SKM-1 treated with dmso at 0.1 percent for 144 hours (cell line): ENCODE data around the gene TSPAN8.
"Not testable (repeated sequence)": the region's sequence is repeated elsewhere in the genome, so short reads cannot be mapped to it uniquely, and the experiment has no call there.

Experiments
- DNase-seq: peaks from one replicate; lab custom pipeline; 2025; ENCODE audit not compliant: unreplicated experiment; lab: John Stamatoyannopoulos, UW

TSPAN8 gene

DNA sequence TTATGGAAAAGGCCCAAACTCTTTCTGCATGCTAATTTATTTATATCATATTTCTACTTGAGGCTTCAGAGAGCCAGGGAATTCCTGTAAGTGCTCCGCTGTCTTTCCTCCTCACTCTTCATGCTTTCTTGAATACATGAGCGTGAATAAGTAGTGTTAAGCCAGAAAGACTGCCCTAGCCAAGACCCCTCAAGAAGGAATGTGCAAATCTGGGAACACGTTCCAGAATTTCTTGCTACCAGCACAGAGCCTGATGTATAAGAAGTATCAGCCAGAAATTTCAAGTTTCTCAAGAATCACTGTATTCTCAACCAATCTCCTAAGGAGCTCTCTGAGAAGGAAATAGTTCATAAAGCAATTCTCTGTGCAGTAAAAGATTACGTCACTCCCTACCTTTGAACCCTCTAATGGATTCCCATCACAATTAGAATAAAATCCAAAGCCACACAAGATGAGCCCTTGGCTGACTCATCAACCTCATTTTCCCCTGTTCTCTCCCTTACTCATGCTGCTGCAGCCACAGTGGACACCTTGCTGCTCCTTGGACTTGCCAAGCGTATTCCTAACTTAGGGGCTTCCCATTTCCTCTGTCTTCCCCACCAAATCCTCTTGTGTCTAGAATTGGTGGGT is 6.9 kb upstream of the TSPAN8 start:
- DNase-seq = no peak

DNA sequence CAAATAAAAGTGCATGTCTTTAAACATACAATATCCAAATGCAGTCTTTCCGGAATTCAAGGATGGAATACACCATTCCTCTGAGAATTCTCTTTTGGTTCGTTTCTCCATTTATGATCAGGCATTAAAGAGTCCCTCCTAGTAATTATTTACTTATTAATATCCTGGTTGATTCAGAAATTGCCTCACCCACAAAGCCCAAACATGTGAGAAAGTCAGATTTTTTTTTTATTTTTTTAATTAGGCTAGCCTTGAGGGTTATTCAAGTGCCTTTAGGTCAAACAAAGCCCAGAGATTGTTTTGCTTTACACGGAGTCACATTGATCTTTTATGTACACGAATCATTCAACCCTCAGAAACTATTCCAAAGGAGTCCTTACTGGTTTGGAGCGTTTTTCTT is 6.4 kb upstream of the TSPAN8 start:
- DNase-seq = no peak

DNA sequence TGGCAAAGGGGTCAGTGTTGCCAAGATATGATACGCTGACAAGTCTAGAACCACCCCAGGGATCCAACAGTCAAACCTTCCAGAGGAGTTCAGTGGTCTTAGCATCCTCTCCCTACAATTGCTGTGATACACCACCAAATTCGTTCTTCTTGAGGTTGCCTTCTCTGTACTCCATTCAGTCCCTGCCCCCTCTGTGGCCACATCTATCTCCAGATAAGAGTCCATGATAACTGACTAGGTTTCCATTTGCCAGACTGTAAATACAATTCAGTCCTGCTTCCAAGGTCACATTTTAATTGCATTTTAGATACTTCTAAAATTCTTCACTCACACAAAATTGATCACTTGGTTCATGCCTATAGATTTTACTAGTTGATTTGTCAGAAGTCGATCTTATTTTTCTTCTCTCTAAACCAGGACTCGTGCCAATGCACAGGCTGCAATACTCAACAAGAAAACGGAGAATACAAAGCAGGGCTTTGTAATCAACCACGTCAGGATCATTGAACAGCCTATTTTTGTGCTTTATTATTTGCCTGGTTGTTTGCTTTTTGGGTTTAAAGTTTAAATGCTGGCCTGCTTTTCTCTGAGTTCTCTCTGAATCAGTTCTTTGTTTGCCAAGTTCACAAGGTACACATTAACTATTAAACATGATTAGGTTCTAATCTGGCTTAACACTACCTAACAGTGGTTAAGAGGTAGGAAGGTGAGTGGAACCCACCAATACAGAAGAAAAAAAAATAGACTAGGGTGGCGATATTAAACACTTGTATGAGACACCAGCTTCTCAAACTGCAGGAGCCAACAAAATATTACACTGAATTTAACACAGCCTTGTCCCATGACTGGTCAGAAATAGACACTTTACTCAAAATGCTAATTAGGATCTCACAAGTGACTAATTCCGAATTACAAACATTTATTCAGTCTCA is 5.3 kb upstream of the TSPAN8 start:
- DNase-seq = no peak

DNA sequence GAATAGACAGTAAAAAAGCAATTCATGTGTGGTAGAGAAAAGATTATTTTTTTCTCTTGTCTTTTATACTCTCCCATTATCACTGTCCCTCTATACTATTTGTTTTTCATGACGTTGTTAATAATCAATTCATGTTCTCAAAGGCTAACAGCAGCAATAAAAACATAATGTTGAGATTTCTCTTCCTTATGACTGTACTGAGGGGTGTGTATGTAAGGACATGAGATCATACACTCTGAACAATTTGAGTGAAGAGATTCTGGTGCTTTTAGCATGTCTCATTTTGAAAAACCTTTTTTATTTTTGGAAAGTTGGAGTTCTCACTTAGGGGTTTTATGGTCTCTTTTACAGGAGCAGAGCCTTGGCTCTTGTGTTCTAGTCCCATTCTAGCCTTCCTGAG is 3.8 kb upstream of the TSPAN8 start:
- DNase-seq = no peak

DNA sequence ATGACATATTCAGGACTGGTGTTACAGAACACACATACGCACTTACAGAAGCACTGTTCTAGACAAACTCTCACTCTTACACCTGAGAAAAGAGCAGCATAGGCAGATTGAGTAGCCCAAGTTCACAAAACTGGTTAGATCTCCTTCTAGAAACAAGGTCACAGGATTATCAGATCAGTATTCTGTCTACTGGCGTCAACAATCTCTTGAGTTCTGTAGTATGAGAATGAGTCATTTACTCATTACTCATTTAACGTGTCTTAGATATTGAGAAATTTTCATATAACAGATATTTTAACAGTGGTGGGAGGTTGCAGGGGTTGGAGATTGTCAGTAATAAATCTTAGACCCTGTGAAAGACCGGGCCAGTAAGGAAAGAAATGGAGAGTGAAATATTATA is 2.8 kb upstream of the TSPAN8 start:
- DNase-seq = no peak

DNA sequence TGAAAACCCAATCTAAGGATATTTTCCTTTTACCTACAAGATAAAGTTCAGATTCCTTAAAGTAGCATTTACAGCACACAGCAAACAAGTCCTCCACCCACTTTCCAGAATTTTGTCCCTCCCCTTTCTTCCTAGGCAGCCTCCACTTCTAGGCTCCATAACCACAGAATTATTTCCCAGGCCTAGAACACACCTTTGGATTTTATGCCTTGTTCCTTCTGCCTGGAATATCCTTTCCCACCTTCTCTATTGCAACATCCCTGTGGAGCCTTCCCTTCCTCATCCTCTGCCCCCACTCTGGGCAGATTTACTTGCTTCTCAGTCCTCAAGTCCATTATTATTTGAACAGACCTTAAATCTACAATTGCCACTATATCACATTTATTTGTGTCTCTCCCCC is 2.1 kb upstream of the TSPAN8 start:
- no peak for DNase-seq

DNA sequence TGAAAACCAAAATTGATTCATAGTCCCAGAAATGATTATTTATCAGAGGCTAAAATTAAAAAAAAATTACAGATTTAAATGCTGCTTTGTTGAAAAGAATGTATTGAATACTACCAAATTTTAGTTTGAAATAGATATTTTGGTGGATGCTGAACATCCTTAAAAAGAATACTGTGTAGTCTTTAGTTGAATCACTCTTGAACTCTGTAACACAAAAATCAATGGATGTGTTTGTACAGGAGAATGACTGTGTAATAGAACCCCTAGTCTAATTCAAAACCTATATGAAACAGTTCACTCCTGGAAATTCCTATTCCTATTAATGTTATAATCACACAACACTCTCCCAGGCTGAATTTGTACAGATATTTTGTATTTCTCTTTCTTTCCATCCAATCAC is 1.5 kb upstream of the TSPAN8 start:
- DNase-seq = no peak

DNA sequence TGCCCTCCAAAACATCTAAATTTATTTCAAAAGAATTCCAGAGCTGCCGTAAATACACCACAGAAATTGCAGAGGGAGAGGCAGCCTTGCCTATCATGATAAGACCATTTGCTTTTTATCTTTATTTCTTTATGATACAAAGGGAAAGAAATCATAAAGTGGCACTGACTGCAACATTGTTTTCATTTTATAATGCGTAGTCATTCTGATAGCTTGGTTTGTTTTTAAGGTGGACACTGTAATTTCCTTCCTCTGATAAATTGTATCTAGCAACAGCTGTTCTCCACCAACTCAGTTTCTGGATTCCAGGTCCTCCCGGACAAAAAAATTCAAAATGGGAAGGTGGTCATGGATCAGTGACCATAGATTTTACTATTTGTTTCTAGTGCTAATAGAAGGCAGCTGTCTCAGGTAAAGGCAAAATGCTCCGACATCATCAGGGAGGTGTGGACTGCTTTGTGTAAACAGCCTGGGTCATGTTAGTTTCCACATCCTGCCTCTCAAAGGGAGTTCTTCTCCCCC is 623 bp upstream of the TSPAN8 start:
- no peak for DNase-seq

DNA sequence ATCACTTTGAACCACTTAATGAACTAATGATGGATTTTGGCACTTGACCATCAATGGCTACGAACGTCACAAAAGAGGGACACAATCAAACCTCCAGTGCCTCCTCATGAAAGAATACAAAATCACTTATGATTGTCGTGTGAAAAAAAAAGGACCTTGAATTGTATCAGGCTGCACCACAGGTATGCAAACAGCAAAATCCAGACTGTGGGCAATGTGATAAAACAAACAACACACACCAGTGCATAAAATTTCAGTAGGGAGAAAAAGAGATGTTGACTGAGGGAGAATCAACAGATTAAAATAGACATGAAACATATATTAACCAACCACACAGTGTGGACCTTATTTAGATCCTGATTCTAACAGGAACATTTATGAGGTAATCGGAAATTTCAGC is 2.6 kb downstream of the TSPAN8 start:
- no peak for DNase-seq

DNA sequence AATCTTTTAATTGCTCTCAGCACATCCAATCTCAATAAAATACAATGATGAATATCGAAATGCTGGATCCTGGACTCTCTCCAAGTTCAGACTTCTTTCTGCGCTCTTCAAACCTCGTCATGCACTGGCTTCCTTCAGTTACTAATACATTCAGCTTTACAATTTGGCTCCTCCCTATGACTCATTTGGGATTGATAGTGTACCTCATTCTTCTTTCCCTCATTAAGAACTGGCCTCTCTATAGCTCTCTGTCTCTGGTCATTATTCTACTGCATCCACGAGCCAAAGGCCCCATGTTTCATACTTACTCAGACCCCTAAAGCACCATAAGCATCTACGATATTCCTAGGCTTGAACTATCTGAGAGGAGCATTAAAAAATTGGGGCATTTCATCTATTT is 4.9 kb downstream of the TSPAN8 start:
- no peak for DNase-seq

DNA sequence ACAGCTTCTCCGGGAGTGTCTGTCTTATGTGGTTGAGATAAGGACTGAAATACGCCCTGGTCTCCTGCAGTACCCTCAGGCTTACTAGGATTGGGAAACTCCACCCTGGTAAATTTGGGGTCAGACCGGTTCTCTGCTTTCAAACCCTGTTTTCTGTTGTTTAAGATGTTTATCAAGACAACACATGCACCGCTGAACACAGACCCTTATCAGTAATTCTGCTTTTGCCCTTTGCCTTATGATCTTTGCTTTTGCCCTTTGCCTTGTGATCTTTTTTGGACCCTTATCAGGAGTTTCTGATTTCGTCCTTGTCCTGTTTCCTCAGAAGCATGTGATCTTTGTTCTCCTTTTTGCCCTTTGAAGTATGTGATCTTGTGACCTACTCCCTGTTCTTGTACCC is 7.8 kb downstream of the TSPAN8 start:
- not testable (repeated sequence) for DNase-seq

DNA sequence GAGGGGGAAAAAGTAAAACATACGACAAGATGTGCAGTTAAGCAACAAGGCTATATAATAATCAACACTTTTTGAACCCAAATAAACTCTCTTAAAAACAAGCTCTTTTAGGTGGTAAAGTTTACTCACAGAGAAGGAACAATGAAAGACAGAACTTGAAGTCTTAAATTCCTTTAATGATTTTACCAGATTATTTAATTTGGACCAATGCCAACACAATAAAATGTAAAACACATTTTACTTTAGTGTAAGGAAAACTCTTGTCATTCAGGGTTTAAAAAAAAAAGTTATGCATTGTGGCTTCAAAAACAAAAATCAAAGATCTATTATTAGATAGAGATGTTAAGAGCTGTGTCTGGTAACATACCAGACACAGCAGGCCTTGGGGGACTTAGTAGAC is 13.1 kb downstream of the TSPAN8 start:
- DNase-seq = no peak

DNA sequence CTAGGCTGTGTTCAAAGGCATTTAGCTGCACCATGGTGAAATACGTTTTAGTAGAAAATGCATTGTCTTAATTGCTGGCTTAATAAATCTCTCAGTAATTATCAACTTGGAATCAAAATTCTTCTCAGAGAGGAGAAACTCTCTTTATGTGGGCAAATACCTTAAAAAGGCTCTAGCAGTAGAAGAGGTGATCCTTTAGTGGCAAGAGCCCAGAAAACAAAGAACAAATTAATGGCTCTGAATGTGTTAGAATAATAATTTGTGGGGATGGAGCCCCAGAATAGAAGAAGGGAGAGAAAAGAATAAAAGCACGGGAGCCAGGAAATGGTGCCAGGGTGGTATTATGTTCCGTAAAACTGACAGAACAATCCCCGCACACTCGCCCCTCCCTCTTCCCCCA is 14.8 kb downstream of the TSPAN8 start:
- no peak for DNase-seq

DNA sequence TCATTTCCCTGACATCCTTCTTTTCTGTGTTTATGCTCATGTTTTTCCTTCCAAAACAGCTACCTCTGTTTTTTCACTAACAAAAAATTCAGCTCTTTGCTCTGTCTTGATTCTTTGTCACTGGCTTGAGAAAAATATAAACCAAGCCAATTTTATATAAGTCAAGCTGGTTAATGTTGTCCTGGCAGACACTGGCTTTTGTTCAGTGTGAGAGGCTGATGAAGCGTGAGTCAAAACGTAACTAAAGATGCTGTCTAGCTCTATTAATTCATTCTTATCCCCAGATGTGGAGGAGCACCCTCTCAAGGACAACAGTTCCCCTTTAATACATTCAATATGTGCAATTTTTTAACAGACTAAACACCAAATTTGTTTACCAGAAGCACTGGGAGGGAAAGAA is 15.8 kb downstream of the TSPAN8 start:
- no peak for DNase-seq

DNA sequence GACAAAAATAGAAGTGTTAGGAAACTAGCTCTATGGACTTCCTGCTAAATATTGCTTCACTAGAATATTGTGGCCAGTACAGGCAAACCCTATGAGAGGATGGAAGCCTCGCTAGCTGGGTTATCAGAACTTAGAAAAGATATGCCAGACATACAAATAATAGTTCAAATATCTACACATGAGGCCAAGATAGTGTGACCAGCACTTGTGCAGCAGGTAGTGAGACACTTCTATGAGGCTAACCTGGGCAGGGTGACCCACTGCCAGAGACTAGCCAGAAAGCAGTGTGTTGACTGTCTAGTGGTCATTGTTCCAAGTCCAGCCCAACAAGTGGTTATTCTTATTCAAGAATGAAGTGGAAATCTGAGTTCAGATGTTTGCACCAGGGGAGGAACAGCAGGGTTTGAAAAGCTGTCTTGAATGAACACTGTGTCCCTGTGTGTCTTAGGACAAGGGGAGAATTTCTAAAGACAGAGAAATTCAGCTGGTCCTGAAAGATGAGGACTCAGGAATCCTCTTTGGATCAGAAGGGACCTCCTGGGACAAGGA is 16.3 kb downstream of the TSPAN8 start:
- DNase-seq = no peak

DNA sequence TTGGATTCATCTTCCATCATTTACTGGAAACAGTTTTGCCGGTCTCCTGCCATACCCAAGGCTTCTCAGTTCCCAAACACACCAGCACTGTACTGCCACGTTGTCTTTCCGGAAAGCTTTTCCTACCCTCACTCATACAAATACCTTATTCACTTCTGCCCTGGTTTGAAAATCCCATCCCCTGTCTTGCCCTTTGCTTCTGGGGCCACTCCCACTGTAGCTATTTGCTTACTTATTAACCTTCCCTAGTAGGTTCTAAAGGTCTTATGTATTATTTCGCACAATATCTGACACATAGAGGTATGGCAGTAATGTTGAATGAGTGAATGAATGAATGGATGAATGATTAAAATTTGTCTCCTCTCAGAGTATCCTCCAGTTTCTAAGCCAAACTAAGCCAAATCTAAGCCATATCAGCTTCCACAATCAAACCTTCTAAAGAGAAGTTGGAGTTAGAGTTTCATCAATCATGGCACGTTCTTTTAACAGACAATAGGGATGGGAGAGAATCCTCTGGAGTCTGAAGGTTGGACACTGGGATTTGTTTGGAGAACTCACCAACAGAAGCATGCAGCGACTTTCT is 18.6 kb downstream of the TSPAN8 start:
- no peak for DNase-seq

DNA sequence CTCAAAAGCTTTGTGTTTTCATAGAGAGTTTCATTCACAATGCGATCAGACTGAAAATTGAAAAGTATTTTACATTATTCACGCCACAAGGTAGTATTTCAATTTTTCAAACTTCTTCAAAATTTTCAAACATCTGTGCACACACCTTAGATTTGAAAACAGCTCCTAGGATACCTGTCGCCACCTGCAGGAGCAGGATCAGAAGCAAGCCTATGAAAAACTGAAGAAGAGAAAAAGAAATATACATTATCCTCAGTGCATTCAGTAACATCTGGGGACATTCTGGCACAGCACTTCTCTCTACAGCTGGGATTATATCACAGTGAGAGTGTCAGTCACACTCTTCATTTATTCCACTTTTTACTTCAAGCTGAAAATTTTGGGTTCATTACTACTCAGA is 19.8 kb downstream of the TSPAN8 start:
- DNase-seq = no peak

DNA sequence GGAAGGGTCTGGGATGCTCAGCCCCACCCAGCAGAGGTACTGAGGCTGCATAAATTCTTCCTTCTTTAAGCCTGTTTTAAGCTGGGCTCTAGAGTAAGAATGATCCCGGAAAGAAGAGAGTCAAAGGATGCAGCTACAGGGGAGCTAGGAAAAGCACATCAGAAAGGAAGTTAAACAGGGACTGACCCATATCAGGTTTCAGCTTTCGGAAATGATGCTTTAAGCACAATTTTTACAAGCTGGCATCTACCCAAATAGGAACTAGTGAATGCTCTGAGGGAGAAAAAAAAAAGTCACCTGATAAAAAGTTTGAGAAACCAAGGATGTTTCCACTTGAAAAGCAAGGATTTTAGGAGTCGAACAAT is 22.0 kb downstream of the TSPAN8 start:
- no peak for DNase-seq

DNA sequence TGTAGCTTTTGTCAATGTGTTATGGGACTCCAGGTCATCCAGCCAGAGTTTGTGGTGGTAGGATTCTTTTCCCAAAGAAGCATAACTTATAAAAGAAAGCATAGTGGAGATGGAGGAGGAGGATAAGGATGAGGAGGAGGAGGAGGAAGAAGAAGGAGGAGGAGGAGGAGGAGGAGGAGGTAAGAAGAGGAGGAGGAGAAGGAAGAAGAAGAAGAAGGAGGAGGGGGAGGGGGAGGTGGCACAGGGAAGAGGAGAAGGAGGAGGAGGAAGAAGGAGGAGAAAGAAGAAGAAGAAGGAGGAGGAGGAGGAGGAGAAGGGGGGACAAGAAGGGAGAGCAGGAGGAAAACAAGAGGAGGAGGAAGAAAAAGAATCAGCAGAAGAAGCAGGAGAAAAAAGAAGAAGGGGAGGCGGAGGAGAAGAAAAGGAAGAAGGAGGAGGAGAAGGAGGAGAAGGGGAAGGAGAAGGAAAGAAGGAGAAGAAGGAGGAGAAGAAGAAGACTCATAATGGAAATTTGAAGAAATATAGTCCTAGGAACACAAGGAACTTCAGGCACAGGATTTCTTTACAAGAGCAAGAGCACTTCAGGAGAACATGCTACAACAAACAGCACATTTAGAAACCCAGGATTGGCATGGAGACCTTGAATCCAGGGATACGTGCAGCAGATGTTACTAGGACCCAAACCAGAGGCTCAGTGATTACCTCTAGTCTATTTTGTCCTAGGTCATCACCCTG is 22.6 kb downstream of the TSPAN8 start:
- DNase-seq = no peak

DNA sequence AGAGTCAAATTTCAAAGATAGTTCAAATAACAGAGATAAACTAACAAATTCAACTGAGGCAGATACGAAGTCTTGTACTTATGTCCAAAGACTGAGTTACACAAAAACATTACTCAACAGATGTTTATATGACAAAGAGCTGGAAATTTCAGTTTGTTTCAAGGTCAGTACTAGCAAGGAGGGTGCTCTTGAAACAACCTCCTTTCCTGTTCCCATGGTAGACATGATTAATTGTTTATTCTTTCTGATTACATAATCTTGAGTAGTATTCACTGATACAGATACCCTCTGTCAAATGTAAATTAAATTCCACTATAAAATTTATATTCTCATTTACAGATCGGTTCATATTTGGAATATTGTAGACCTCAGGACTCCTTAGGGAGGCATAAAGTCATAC is 23.4 kb downstream of the TSPAN8 start:
- no peak for DNase-seq

DNA sequence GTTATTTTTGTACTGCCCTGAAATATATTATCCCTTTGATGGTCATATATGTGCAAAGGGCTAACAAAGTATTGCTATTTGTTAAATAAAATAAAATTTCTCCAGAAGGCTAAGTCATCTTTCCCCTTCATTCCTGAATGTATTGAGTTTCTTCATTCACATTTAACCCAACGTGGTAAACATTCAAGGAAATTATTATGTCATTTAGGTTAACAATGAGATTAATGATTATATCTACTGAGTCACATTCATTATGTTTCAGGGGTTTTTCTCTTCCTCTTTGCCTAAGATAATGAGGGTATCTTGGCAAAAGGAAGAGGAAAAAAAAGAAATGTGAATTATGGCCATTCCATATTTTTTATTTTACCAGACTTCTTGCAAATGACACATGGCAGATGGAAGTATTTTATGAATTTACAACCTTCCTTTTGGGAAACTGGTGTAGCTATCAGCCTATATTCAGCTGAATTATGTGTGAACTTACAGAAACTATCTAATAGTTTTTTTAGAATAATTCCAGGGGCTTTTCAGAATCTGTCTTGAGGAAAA is 27.2 kb downstream of the TSPAN8 start:
- DNase-seq = no peak
